GM12878 (cell line): ENCODE results near the gene SDK2. TPM values are rescaled to one million over a fixed set of nuclear protein-coding genes. Genes with fewer than 3 reads are reported as not detected.

Source experiments
- ATAC-seq: fragments of 200-7000 bp; cut with Tn5 transposase; 3 replicates; pipeline ENCODE4 v1.9.1; 2020; ENCODE audit warnings: mild to moderate bottlenecking, moderate library complexity
- BruUV-seq: library from RNA; stranded (reverse); fragments of 400-500 nt; replicated peaks from 2 replicates; lab custom pipeline; 2021; lab: Mats Ljungman, UMichigan
- CTCF ChIA-PET: fragments of 300-600 bp; sonication (Branson Sonifier 250); formaldehyde crosslinking; extraction: SDS; loops from one replicate; lab custom pipeline; 2021; ENCODE audit warnings: inconsistent platforms; lab: Yijun Ruan, JAX
- POLR2A ChIA-PET: fragments of 350-600 bp; formaldehyde crosslinking; extraction: SDS; loops from one replicate; lab custom pipeline; 2021; ENCODE audit warnings: inconsistent platforms; lab: Charles Lee
- RAD21 ChIA-PET: fragments of 300-600 bp; sonication (Branson Sonifier 250); formaldehyde crosslinking; loops from one replicate; lab custom pipeline; 2023; ENCODE audit warnings: antibody characterized with exemption; ENCODE audit not compliant: unreplicated experiment; lab: Charles Lee
- SMC1A ChIA-PET: fragments of 300-600 bp; sonication (Branson Sonifier 250); formaldehyde crosslinking; loops from one replicate; lab custom pipeline; 2023; ENCODE audit not compliant: unreplicated experiment, uncharacterized antibody; lab: Charles Lee
- DNase-seq: peaks from one replicate; pipeline ENCODE4 v3.0.0-alpha.2; 2011; ENCODE audit warnings: low read depth, low spot score
- FAIRE-seq: peaks from 3 replicates; lab custom pipeline; 2011; peaks lifted over from hg19 to GRCh38; lab: Jason Lieb, UNC
- H2AFZ ChIP-seq: 2 replicates; pipeline ENCODE4 v1.6.0; 2011; ENCODE audit warnings: low read depth, low read length, control low read depth; ENCODE audit not compliant: control insufficient read depth
- H3K27ac ChIP-seq: 2 replicates; pipeline ENCODE4 v1.5.1; 2011; ENCODE audit warnings: control low read depth; ENCODE audit not compliant: control insufficient read depth, insufficient read depth
- H3K27me3 ChIP-seq, 2 experiments: replicated peaks in 1 of 2; 2 replicates each; pipeline versions ENCODE4 v1.6.0 to v1.6.1; 2011; ENCODE audit warnings: low read length in 1 of 2; ENCODE audit not compliant: control insufficient read depth in 2 of 2, insufficient read depth in 2 of 2
- H3K36me3 ChIP-seq, 2 experiments: 2 replicates each; pipeline ENCODE4 v1.5.1; 2011; ENCODE audit warnings: low read length in 1 of 2; ENCODE audit not compliant: control insufficient read depth in 2 of 2, insufficient read depth in 2 of 2
- H3K4me1 ChIP-seq: 2 replicates; pipeline ENCODE4 v1.6.1; 2011; ENCODE audit warnings: mild to moderate bottlenecking, low read length, moderate library complexity, mixed read lengths; ENCODE audit not compliant: control insufficient read depth, insufficient read depth
- H3K4me2 ChIP-seq: 2 replicates; pipeline ENCODE4 v1.6.0; 2011; ENCODE audit warnings: control low read depth; ENCODE audit not compliant: control insufficient read depth, insufficient read depth
- H3K4me3 ChIP-seq: fragments of 200-600 bp; sonication (generic); 2 replicates; pipeline ENCODE4 v1.5.1; 2016
- H3K79me2 ChIP-seq: 2 replicates; pipeline ENCODE4 v1.6.0; 2011; ENCODE audit warnings: low read length; ENCODE audit not compliant: control insufficient read depth, insufficient read depth
- H3K9ac ChIP-seq: 2 replicates; pipeline ENCODE4 v1.8.0; 2011; ENCODE audit warnings: low read length, control low read depth, mixed read lengths; ENCODE audit not compliant: control insufficient read depth, insufficient read depth
- H3K9me3 ChIP-seq: replicated peaks from 3 replicates; pipeline ENCODE4 v1.5.1; 2011; ENCODE audit warnings: mild to moderate bottlenecking, low read length; ENCODE audit not compliant: control insufficient read depth, insufficient read depth
- H4K20me1 ChIP-seq: 2 replicates; pipeline ENCODE4 v1.6.0; 2011; ENCODE audit not compliant: control insufficient read depth, insufficient read depth
- CBFB ChIP-seq: IDR thresholded peaks from 2 replicates; pipeline ENCODE4 v1.6.1; 2016; ENCODE audit warnings: antibody characterized with exemption, low read depth
- E2F4 ChIP-seq: IDR thresholded peaks from 2 replicates; pipeline ENCODE4 v1.6.1; 2012; ENCODE audit warnings: low read depth, low read length, improper control_type of control experiment
- HCFC1 ChIP-seq: fragments of 150-350 bp; IDR thresholded peaks from 2 replicates; pipeline ENCODE4 v1.6.1; 2014; ENCODE audit warnings: low read length
- MEF2A ChIP-seq: IDR thresholded peaks from 2 replicates; pipeline ENCODE4 v1.6.1; 2011; ENCODE audit warnings: low read depth, mild to moderate bottlenecking, low read length, moderate library complexity; ENCODE audit not compliant: insufficient read depth
- NR2F1 ChIP-seq: fragments of 450-650 bp; conservative IDR thresholded peaks from 2 replicates; pipeline ENCODE4 v1.6.1; 2017; ENCODE audit warnings: mild to moderate bottlenecking
- PAX8 ChIP-seq: fragments of 450-650 bp; IDR thresholded peaks from 2 replicates; pipeline ENCODE4 v1.6.1; 2017; ENCODE audit warnings: mild to moderate bottlenecking, moderate library complexity
- PML ChIP-seq: IDR thresholded peaks from 2 replicates; pipeline ENCODE4 v1.6.1; 2012; ENCODE audit warnings: low read length, inconsistent platforms
- RELA ChIP-seq: fragments of 450-650 bp; IDR thresholded peaks from 2 replicates; pipeline ENCODE4 v1.8.0; 2014; ENCODE audit warnings: borderline replicate concordance; ENCODE audit not compliant: partially characterized antibody
- SUPT20H ChIP-seq: IDR thresholded peaks from 2 replicates; pipeline ENCODE4 v1.6.1; 2011; ENCODE audit warnings: low read depth, mild to moderate bottlenecking, low read length, moderate library complexity, borderline replicate concordance; ENCODE audit not compliant: control insufficient read depth
- TARDBP ChIP-seq: IDR thresholded peaks from 2 replicates; pipeline ENCODE4 v1.6.1; 2016; ENCODE audit warnings: borderline replicate concordance
- TCF7 ChIP-seq: IDR thresholded peaks from 2 replicates; pipeline ENCODE4 v1.6.1; 2014; ENCODE audit warnings: antibody characterized with exemption, borderline replicate concordance
- USF1 ChIP-seq: IDR thresholded peaks from 2 replicates; pipeline ENCODE4 v1.6.1; 2011; ENCODE audit warnings: borderline replicate concordance, low read depth, mild to moderate bottlenecking, moderate library complexity, mixed read lengths, low read length; ENCODE audit not compliant: insufficient read depth; ENCODE audit errors: extremely low read length
- WGBS: methylation state at CpG from one replicate; pipeline ENCODE4 v1.1.6; 2016; ENCODE audit warnings: low lambda C conversion rate; ENCODE audit not compliant: insufficient replicate concordance, insufficient coverage; ENCODE audit errors: missing lambda C conversion rate; 5-methylcytosine and 5-hydroxymethylcytosine counted together
- in situ Hi-C: fragments of 300-500 bp; cut with MboI; formaldehyde crosslinking; loops from 9 replicates; pipeline ENCODE4 v1.14.3; 2018; ENCODE audit warnings: mixed read lengths
- intact Hi-C: fragments of 100-400 bp; cut with micrococcal nuclease; formaldehyde crosslinking; loops from one replicate; pipeline ENCODE4 v1.14.2; 2022; ENCODE audit not compliant: unreplicated experiment
- polyA plus RNA-seq, 11 experiments: library from polyadenylated mRNA; depleted of rRNA in 4 of 11; unstranded in 6 of 11; stranded (reverse) in 5 of 11; fragments of >200 nt; fragmentation: Nextera tagmentation in 4 of 11; fragmentation: Illumina TruSeq in 1 of 11; extraction: Ambion mirVana in 4 of 11; extraction: Trizol in 1 of 11; gene quantifications; 1 replicate in 1 of 11; 2 replicates in 10 of 11; pipeline versions ENCODE4 v1.2.1 to v1.2.3, GENCODE V29; 2011 to 2016; ENCODE audit warnings: inconsistent platforms in 2 of 11, missing spikeins in 2 of 11, low read depth in 1 of 11
- total RNA-seq, 4 experiments: library from RNA; depleted of rRNA in 3 of 4; stranded (reverse); fragments of >200 nt in 3 of 4; fragmentation: Illumina TruSeq in 1 of 4; extraction: Trizol in 1 of 4; gene quantifications; 2 replicates each; pipeline versions ENCODE4 v1.2.1 to v1.2.3, GENCODE V29; 2013 to 2021

The SDK2 gene
- total and polyA plus RNA-seq, 10 of the 15 experiments (the other 5 are each of a cell fraction or from before 2014, with no cell fraction given): 0.03 to 0.08 (median 0.03) TPM; not detected in 7

GRCh38 chr17:73593249-73593965 lies 50.8 kb downstream of the SDK2 start:
- no peak overlapping the region for H3K4me3 ChIP-seq

More at GRCh38 chr17:73593249-73593965, 50.8 kb downstream of the SDK2 start:
- Histone ChIP-seq H4K20me1 (no peaks in the 10 kb centered on the region), H3K27ac (no peak overlapping the region), H2AFZ (no peak overlapping the region), H3K9me3 (no peaks in the 10 kb centered on the region), H3K4me1 (peaks cover 20% of the 10 kb centered on the region), H3K27me3 (peaks cover 0 to 1% of the 10 kb centered on the region in 2 experiments; a peak in 1 of 4 replicates), H3K4me2 (no peak overlapping the region), H3K36me3 (no peaks in the 10 kb centered on the region), H3K79me2 (no peaks in the 10 kb centered on the region), H3K9ac (no peak overlapping the region)
- in situ Hi-C loops (no loop called here), intact Hi-C loops (no loop called here)
- ChIA-PET POLR2A (no interaction called here), CTCF (no interaction called here), RAD21 (no interaction called here), SMC1A (no interaction called here)
- no TSS peak for BruUV-seq
- FAIRE-seq (no peak), ATAC-seq (no peak), DNase-seq (no peak)
- TF ChIP-seq HCFC1 (no peak), MEF2A (no peak), E2F4 (no peak), CBFB (no peak), PAX8 (no peak), SUPT20H (no peak), NR2F1 (no peak), PML (no peak), TARDBP (no peak), USF1 (no peak), RELA (no peak), TCF7 (no peak)
- 59% methylated on average over 7 of the region's 7 CpGs for WGBS
